Loucy (cell line): Measurements from ENCODE around the gene ADAMTS19.

Experiments used
- EZH2phosphoT487 ChIP-seq: fragments of 200-600 bp; IDR thresholded peaks from 2 replicates; pipeline ENCODE4 v1.6.1; 2018; ENCODE audit warnings: antibody characterized with exemption, mild to moderate bottlenecking, moderate library complexity, borderline replicate concordance
- TF ChIP-seq, protein P1 (sequence below): fragments of 200-600 bp; sonication (generic); conservative IDR thresholded peaks from 2 replicates; pipeline ENCODE4 v1.5.1; 2014; ENCODE audit warnings: mild to moderate bottlenecking, antibody characterized with exemption, low read length

DNA sequence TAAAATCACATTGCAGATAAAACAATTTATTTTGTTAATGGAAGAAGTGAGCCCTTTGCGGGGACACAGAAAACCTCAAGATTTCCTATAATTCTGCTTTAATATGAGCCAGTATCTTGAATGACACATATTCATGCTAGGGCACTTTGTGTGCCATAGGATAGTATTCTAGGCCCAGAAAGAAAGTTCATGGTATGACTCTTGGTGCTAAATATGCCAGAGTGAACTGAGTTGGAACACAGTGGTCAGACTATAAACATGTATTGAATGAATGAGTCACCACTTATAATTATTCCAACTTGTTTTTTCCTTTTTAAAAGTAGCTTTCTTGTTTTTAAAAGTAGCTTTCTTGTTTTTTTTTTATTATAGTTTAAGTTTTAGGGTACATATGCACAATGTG is 46.0 kb downstream of the ADAMTS19 start:
- TF ChIP-seq, protein P1, sequence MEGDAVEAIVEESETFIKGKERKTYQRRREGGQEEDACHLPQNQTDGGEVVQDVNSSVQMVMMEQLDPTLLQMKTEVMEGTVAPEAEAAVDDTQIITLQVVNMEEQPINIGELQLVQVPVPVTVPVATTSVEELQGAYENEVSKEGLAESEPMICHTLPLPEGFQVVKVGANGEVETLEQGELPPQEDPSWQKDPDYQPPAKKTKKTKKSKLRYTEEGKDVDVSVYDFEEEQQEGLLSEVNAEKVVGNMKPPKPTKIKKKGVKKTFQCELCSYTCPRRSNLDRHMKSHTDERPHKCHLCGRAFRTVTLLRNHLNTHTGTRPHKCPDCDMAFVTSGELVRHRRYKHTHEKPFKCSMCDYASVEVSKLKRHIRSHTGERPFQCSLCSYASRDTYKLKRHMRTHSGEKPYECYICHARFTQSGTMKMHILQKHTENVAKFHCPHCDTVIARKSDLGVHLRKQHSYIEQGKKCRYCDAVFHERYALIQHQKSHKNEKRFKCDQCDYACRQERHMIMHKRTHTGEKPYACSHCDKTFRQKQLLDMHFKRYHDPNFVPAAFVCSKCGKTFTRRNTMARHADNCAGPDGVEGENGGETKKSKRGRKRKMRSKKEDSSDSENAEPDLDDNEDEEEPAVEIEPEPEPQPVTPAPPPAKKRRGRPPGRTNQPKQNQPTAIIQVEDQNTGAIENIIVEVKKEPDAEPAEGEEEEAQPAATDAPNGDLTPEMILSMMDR = no peak
- no peak for TF ChIP-seq EZH2phosphoT487
